Rectal smooth muscle tissue (tissue), 1 donor: ENCODE results near the gene LBX2.
"Not testable (repeated sequence)": the region's sequence is repeated elsewhere in the genome, so short reads cannot be mapped to it uniquely, and the experiment has no call there.

Experiments
- H3K27ac ChIP-seq: one replicate; pipeline ENCODE4 v1.7.0; 2013; ENCODE audit warnings: low read depth, low read length, inconsistent platforms
- H3K27me3 ChIP-seq: one replicate; pipeline ENCODE4 v1.7.0; 2013; ENCODE audit warnings: low read length; ENCODE audit not compliant: control insufficient read depth, insufficient read depth
- H3K36me3 ChIP-seq: one replicate; pipeline ENCODE4 v1.7.0; 2013; ENCODE audit warnings: low read length; ENCODE audit not compliant: control insufficient read depth, insufficient read depth
- H3K4me1 ChIP-seq: one replicate; pipeline ENCODE4 v1.7.0; 2013; ENCODE audit warnings: low read length; ENCODE audit not compliant: control insufficient read depth, insufficient read depth
- H3K4me3 ChIP-seq: one replicate; pipeline ENCODE4 v1.7.0; 2013; ENCODE audit warnings: low read length
- H3K9ac ChIP-seq: one replicate; pipeline ENCODE4 v1.7.0; 2013; ENCODE audit warnings: low read length

Gene LBX2

DNA sequence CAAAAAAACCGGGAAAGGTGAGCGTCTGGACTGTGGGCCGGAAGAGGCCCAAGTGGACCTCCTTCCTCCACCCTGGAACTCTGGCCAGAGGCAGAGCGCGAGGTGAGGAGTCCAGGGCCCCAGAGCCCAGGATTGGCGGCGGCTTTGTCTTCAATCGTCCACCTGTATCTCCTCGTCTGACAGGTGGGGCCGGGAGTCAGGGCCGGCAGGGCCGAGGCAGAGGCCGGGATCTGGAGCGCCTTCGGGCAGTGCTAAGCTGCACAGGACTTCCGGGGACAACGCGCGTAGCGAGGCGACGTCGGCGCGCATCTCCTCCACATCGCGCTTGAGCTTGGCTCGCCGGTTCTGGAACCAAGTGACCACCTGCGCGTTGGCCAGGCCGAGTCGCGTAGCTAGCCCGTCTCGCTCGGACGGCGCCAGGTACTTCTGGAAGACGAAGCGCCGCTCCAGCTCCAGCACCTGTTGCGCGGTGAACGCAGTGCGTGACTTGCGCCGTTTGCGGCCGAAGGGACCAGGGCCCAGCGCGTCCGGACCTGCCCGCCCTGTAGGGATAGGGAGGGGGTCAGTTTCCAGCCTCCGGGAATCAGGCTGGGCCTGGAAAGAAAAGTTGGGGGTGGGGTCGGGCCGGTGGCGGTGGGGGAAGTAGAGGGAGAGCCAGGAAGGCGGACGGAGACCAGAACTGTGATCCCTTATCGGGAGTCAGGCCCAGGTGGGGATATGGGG, 1.5 kb downstream of the LBX2 start:
- H3K9ac ChIP-seq = peak overlapping the region; percentile 36
- H3K4me3 ChIP-seq = peak overlapping the region; percentile 68
- H3K27me3 ChIP-seq = peaks cover 27% of the 10 kb centered on the region
- H3K4me1 ChIP-seq = peaks cover 11% of the 10 kb centered on the region
- H3K27ac ChIP-seq = no peak overlapping the region
- peaks cover 8% of the 10 kb centered on the region for H3K36me3 ChIP-seq

DNA sequence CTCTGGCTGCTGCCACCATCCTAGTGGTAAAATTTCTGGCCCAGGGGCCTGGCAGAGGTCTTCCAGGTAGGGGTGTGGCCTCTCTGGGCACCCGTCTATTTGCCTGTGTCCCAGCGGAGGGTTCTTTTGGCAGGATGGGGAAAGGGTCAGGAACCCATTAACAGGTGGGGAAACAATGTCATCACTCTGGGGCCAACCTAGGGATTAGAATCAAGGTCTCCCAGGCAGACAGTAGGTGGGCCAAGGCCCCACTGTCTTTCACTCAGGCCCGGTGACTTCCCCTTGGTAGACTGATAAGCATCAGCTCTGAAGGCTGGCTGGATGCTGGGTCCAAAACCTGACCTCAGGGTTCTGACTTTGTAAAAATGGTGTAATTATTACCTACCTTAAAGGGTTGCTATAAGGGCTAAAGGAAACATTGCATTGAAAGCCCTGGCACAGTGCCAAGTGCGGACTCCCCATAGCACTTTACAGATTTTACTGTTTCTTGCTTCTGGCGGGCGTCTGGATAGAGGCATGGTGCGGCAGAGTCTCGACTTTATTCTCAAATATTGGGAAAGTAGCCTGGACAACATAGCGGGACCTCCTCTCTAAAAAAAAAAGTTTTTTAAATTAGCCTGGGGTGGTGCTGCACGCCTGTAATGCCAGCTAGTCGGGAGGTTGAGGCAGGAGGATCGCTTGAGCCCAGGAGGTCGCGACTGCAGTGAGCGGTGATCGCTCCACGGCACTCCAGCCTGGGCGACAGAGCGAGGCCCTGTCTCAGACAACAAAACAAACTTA, 2.2 kb downstream of the LBX2 start:
- H3K4me3 ChIP-seq = peak overlapping the region; percentile 68
- peaks cover 26% of the 10 kb centered on the region for H3K27me3 ChIP-seq
- H3K36me3 ChIP-seq = peaks cover 14% of the 10 kb centered on the region
- H3K27ac ChIP-seq = no peak overlapping the region
- no peak overlapping the region for H3K9ac ChIP-seq
- H3K4me1 ChIP-seq = peaks cover 8% of the 10 kb centered on the region

DNA sequence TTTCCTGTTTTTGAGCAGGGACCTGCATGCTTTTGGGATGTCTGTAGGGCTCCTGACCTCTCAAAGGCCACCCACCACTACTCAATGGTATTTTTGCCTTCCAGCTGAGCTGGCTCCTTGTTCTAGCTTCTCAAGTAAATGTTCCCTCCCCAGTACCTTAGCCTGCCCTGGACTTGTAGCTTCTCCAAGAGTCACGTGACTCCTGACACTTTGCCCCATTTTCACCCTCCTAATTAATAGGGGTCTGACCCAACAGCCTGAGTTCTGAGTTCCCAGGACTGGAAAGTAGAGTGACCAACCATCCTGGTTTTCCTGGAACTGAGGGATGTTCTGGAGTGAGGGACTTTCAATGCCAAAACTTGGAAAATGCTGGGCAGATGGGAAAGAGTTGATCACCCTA, 4.0 kb downstream of the LBX2 start:
- Histone ChIP-seq H3K4me1 (peaks cover 8% of the 10 kb centered on the region), H3K36me3 (peaks cover 27% of the 10 kb centered on the region), H3K9ac (no peak overlapping the region), H3K27ac (no peak overlapping the region), H3K4me3 (no peak overlapping the region), H3K27me3 (peaks cover 23% of the 10 kb centered on the region)

DNA sequence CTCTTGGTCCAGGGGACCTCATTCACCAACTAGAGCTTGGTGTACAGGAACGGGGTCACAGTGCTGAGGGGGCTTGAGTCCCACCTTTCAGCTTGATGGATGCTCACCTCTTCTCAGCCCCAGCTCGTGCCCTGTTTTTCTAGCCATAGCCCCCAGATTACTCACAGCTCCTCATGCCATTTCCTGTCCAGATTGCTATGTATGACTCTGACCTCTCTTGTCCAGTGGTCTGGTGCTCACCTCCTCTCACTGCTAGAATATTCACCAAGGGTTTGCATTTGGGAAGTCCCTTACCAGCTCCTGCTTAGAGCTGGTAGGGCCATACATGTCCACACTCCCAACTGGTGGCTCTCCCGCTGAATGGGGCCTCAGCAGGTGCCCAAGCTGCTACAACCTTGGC, 5.9 kb downstream of the LBX2 start:
- H3K4me1 ChIP-seq = peaks cover 5% of the 10 kb centered on the region
- peaks cover 32% of the 10 kb centered on the region for H3K36me3 ChIP-seq
- no peak overlapping the region for H3K9ac ChIP-seq
- peaks cover 10% of the 10 kb centered on the region for H3K27me3 ChIP-seq
- H3K27ac ChIP-seq = no peak overlapping the region
- no peak overlapping the region for H3K4me3 ChIP-seq

DNA sequence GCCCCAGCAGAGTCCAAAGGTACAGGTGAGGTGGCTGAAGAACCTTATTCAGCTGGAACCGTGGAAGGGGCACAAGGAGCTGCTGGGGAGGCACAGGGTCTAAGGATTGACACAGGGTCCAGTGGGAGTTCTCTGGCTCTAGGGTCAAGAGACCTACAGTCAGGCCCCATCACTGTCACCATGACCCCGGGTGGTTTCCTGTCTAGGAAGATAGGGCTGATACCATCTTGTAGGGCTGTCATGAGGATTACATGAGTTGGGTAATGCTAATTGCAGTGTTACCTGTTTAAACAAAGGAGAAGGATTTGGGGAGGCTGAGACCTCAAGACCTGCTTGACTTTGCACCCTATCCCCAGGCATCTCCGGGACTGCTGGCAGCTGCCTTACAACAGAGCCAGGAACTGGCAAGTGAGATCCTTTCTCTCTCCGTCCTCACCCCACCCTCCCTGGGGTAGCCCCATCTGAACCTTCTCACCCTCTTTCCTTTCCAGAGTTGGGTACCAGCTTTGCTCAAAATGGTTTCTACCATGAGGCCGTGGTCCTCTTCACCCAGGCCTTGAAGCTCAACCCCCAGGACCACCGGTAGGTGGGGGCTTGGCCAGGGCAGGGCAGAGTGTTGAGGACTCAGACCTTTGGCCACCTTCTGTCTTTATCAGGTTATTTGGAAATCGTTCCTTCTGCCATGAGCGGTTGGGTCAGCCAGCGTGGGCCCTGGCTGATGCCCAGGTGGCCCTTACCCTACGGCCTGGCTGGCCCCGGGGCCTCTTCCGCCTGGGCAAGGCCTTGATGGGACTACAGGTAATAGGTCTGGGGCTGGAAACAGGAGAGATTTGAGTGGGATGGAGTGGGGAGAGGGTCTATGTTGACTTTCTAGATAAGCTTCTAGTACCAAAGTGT, 7.5 kb downstream of the LBX2 start:
- Histone ChIP-seq H3K27me3 (no peaks in the 10 kb centered on the region), H3K36me3 (peaks cover 32% of the 10 kb centered on the region), H3K27ac (no peak overlapping the region)

DNA sequence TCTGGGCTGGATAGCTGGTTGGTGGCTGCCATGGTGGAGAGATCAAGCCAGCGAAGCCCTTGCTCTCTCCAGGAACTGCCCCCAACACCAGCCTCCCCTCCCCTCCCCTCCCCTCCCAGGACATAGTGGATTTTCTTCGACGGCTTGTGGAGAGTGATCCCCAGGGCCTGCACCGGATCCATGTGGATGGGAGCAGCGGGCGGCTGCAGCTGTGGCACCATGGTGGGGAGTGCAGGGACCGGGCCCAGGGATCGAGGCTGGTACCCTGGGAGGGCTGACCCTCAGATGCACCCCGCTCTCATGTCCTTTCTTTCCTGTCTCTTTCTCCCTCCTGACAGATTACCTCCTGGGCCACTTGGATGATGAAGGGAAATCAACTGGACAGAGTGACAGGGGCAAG, 9.5 kb downstream of the LBX2 start:
- no peak overlapping the region for H3K9ac ChIP-seq
- no peaks in the 10 kb centered on the region for H3K4me1 ChIP-seq
- no peaks in the 10 kb centered on the region for H3K27me3 ChIP-seq
- H3K4me3 ChIP-seq = no peak overlapping the region
- H3K36me3 ChIP-seq = peaks cover 32% of the 10 kb centered on the region
- H3K27ac ChIP-seq = no peak overlapping the region

More for the DNA sequence above, 7.5 kb downstream of the LBX2 start:
- Histone ChIP-seq H3K9ac (no peak overlapping the region), H3K4me1 (no peaks in the 10 kb centered on the region), H3K4me3 (no peak overlapping the region)

DNA sequence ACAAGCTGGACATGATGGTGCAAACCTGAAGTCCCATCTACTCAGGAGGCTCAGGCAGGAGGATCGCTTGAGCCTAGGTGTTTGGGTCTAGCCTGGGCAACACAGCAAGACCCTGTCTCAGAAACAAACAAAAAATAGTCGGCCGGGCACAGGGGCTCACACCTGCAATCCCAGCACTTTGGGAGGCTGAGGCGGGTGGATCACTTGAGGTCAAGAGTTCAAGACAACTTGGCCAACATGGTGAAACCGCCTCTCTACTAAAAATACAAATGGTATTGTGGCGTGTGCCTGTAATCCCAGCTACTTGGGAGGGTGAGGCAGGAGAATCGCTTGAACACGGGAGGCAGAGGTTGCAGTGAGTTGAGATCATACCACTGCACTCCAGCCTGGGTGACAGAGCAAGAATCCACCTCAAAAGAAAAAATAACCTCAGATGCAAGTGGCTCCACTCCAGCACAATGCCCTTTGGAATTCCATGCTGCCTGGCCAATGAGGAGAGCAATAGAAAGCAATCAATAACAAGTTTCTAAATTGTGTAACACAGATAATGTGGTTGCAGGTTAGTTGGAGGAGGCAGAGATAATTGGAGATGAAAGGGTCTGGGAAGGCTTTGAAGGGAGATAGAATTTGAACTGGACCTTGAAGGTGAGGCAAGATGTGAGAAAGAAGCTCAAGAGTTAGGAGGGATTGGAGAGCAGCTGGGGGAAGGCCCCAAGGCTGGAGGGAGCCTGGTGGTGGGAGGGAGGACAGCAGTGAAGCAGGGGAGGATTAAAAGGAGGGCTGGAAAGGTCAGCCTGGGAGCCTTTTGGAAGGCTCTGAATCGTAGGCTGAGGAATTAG, 10.5 kb downstream of the LBX2 start:
- Histone ChIP-seq H3K4me3 (no peak overlapping the region), H3K27ac (no peak overlapping the region), H3K9ac (no peak overlapping the region), H3K27me3 (no peaks in the 10 kb centered on the region), H3K36me3 (peaks cover 27% of the 10 kb centered on the region), H3K4me1 (no peaks in the 10 kb centered on the region)

DNA sequence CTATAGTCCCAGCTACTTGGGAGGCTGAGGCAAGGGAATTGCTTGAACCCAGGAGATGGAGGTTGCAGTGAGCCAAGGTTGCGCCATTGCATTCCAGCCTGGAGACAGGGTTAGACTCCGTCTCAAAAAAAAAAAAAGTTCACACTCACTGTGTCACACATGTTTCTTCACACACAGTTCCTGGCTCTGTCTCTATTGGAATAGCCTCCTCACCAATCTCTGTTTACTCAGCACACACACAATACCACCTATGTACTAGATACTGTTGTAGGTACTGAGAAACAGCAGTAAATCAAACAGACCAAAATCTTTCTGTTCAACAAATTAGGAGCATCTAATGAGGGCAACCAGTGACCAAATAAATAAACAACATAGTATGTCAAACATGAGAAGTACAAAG, 13.3 kb downstream of the LBX2 start:
- Histone ChIP-seq H3K27me3 (no peaks in the 10 kb centered on the region), H3K4me3 (no peak overlapping the region), H3K36me3 (peaks cover 11% of the 10 kb centered on the region), H3K4me1 (peaks cover 13% of the 10 kb centered on the region), H3K9ac (no peak overlapping the region), H3K27ac (no peak overlapping the region)

DNA sequence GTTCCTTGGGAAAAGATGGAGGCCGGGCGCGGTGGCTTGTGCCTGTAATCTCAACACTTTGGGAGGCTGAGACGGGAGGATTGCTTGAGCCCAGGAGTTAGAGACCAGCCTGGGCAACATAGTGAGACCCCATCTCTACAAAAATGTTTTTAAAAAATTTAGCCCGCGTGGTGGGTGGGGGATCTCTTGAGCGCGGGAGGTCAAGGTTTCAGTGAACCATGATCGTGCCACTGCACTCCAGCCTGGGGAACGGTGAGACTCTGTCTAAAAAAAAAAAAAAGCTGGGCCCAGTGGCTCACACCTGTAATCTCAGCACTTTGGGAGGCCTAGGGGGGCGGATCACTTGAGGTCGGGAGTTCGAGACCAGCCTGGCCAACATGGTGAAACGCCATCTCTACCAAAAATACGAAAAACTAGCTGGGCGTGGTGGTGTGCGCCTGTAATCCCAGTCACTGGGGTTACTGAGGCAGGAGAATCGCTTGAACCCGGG, 15.7 kb downstream of the LBX2 start:
- H3K27ac ChIP-seq, H3K27me3 ChIP-seq, H3K9ac ChIP-seq, H3K36me3 ChIP-seq: not testable (repeated sequence)
- H3K4me1 ChIP-seq = peaks cover 18% of the 10 kb centered on the region
- H3K4me3 ChIP-seq = peak overlapping the region; percentile 91

DNA sequence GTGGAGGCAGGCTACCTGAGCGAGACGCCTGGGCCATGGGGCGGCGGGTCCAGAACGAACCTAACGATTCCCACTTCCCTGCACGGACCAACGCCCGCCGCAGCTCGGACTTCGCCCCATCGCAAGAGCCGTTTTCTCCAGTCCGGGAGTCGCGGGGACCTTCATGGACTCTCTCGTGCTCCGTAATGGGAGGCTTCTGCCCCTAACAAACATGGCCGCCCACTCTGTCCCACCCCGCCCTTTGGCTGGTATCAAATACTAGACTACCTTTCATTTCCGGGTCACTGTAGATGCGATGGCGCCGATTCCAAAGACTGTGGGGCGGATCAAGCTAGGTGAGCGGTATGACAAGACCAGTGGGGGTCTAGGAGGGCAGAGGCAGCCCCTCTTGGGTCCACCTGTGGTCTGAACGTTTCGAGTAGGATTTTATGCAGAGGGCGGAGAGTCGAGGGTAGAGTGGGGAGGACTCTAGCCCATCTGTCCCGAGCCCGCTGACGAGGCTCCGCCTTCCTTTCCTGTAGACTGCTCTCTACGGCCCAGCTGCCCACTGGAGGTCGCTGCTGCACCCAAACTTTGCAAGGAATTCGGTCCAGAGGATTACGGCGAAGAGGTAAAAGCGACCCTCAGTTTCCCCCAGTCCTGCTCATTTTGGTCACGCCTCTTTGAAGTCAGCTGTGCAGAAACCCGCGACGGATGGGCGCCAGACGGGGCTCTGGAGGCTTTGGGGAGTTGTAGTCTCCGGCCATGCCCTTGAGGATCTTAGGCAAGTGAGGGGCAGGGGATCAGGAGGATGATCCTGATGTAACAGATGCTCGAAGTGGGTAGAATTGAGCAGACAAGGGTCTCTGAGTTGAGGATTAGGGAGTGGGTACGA, 16.4 kb downstream of the LBX2 start, which contains the start of the genes CCDC142 and TTC31:
CCDC142 (minus strand) TSS at position 198 of the 874 bp plus-strand sequence; CDS start at position 37, 161 bp downstream.
TTC31 (plus strand) TSS at position 281 of the 874 bp plus-strand sequence; CDS start at position 296, 15 bp downstream.
- H3K36me3 ChIP-seq = no peaks in the 10 kb centered on the region
- H3K9ac ChIP-seq = peak within 1 kb of the TSS; percentile 78
- H3K27me3 ChIP-seq = no peaks in the 10 kb centered on the region
- H3K4me1 ChIP-seq = peaks cover 18% of the 10 kb centered on the region
- H3K27ac ChIP-seq = peak within 1 kb of the TSS; percentile 84
- H3K4me3 ChIP-seq = peak within 1 kb of the TSS; percentile 91
